ENCODE data around the gene EML5. TPM values are rescaled to one million over a fixed set of nuclear protein-coding genes. Genes with fewer than 3 reads are reported as not detected.
"Not testable (repeated sequence)": the region's sequence is repeated elsewhere in the genome, so short reads cannot be mapped to it uniquely, and the experiment has no call there.

EML5 gene
- total and polyA plus RNA-seq, 12 donors = 0.04 to 0.44 (median 0.19) TPM

GRCh38 chr14:88791252-88791621, 1.5 kb downstream of the EML5 start:
- Histone ChIP-seq H3K27ac (no peak overlapping the region), H3K27me3 (peaks cover 0 to 40% (median 3%) of the 10 kb centered on the region in 7 donors), H3K4me3 (no peak overlapping the region), H3K9me3 (no peaks in the 10 kb centered on the region), H3K36me3 (no peaks in the 10 kb centered on the region), H3K4me1 (peaks cover 0 to 17% (median 12%) of the 10 kb centered on the region in 9 donors)
- no peak for TF ChIP-seq CTCF (IDR thresholded peaks at IDR 0.05)
- ATAC-seq (no peak), DNase-seq (no peak)
- WGBS, 2 donors = 52 to 61% methylated on average over 3 of the region's 3 CpGs
- intact Hi-C loops (cut with DNase I) = no loop called here

GRCh38 chr14:88790501-88791251, 2.1 kb downstream of the EML5 start:
- peaks cover 0 to 40% (median 5%) of the 10 kb centered on the region in 7 donors for H3K27me3 ChIP-seq
- no peaks in the 10 kb centered on the region for H3K36me3 ChIP-seq
- no peaks in the 10 kb centered on the region for H3K9me3 ChIP-seq
- intact Hi-C loops (cut with DNase I) = no loop called here
- no peak overlapping the region for H3K27ac ChIP-seq
- H3K4me1 ChIP-seq = peaks cover 0 to 17% (median 12%) of the 10 kb centered on the region in 9 donors
- 82 to 85% methylated on average over 5 of the region's 5 CpGs for WGBS, 2 donors
- H3K4me3 ChIP-seq = no peak overlapping the region
- no peak for ATAC-seq
- DNase-seq = no peak
- TF ChIP-seq CTCF (IDR thresholded peaks at IDR 0.05) = no peak

DNA sequence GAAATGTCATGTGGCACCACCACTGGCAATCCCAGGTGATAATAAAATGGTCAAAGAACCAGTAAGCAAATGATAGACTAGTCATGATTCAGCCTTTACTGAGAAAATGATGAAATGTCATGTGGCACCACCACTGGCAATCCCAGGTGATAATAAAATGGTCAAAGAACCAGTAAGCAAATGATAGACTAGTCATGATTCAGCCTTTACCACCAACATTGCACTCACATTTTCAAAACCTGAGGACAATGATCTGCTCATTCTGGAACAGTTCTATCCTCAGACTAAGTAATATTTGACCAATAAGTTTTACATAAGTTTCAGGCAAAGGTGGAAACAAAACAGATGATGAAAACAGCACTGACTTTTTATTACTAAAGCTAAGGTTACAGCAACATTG, 3.2 kb downstream of the EML5 start:
- H3K4me3 ChIP-seq; intact Hi-C loops (cut with DNase I); H3K9me3 ChIP-seq; ATAC-seq; H3K36me3 ChIP-seq; H3K27ac ChIP-seq; DNase-seq: not testable (repeated sequence)
- peaks cover 0 to 40% (median 6%) of the 10 kb centered on the region in 7 donors for H3K27me3 ChIP-seq
- H3K4me1 ChIP-seq = peaks cover 0 to 17% (median 12%) of the 10 kb centered on the region in 9 donors

- DNase-seq (no peak), ATAC-seq (no peak)
- peaks cover 0 to 10% (median 0%) of the 10 kb centered on the region in 11 donors for H3K9me3 ChIP-seq
- H3K36me3 ChIP-seq = no peaks in the 10 kb centered on the region
- TF ChIP-seq CTCF (IDR thresholded peaks at IDR 0.05) = no peak
- WGBS, 2 donors = 84 to 93% methylated on average over 4 of the region's 4 CpGs
- H3K4me3 ChIP-seq = no peak overlapping the region
- peaks cover 0 to 31% (median 13%) of the 10 kb centered on the region in 7 donors for H3K27me3 ChIP-seq
- no peak overlapping the region for H3K27ac ChIP-seq
- intact Hi-C loops (cut with DNase I) = no loop called here
- peaks cover 0 to 3% (median 2%) of the 10 kb centered on the region in 9 donors for H3K4me1 ChIP-seq
Observed at GRCh38 chr14:88786715-88787114, 6.0 kb downstream of the EML5 start.

GRCh38 chr14:88785911-88786310, 6.8 kb downstream of the EML5 start:
- WGBS, 2 donors = 85 to 88% methylated on average over 1 of the region's 1 CpG
- Histone ChIP-seq H3K4me3 (no peak overlapping the region), H3K9me3 (peaks cover 0 to 10% (median 0%) of the 10 kb centered on the region in 11 donors), H3K27ac (no peak overlapping the region), H3K27me3 (peaks cover 0 to 25% (median 13%) of the 10 kb centered on the region in 7 donors), H3K4me1 (no peaks in the 10 kb centered on the region), H3K36me3 (no peaks in the 10 kb centered on the region)
- no peak for DNase-seq
- no peak for TF ChIP-seq CTCF (IDR thresholded peaks at IDR 0.05)
- intact Hi-C loops (cut with DNase I) = no loop called here
- ATAC-seq = no peak
